ENCODE measurements around the gene IKBKE. TPM values are rescaled to one million over a fixed set of nuclear protein-coding genes. Genes with fewer than 3 reads are reported as not detected.

Gene IKBKE
- total and polyA plus RNA-seq, 2 of the 8 experiments (the other 6 are each of a cell fraction or from before 2014, with no cell fraction given), result 8.6 to 12.0 TPM

DNA sequence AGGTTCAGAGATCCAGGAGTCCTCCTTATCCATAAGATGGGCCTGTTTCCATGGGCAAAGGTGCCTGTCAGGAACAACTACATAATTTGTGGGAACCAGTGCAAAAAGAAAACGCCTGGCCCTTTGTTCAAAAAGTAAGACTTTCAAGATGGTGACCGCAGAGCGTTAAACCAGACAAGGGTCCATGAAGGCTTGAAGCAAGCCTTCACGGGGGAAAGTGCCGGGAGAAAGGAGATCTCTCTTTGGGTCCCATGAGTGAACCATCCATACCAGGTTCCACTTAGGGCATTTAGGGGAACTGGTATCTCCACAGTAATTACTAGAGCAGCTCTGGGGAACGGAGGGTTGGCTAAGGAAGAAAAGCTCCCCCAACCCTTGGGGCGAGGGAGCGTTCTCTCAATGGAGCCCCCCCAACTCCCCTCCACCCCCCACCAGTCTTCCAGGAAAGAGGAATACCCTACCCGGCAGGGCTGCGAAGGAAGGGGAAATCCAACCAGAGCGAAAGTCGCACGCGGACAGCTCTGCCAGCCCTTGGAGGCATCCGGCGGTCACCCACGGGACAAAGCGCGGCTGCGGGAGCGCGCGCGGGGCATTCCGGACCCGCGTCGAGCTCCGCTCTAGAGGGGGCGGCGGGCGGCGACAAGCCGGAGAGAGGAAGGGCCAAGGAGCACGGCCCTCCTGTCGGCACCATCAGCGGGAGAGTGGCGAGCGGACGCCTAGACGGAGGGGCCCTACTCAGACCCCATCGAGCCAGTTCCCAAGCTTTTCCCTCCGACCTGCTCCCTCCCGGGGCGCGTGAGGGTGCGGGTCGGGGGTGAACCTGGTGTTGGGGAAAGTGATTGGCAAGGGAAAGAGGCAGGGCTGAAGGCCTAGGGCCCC is 36.4 kb downstream of the IKBKE start:
- H3K18ac ChIP-seq (ENCODE audit: extremely low read depth, low read length), result no peak overlapping the region
- ChIA-PET POLR2A (ENCODE audit: partially characterized antibody) (interaction anchor here (0.8 to 3.3 kb wide), 14 partner anchors 8 to 79 kb away, joined by 3 to 23 read pairs (median 4); partner anchors contain the start of gene IKBKE), CTCF (ENCODE audit: partially characterized antibody) (interaction anchor here (0.8 to 13.3 kb wide), 31 partner anchors 8 to 216 kb away, joined by 3 to 167 read pairs (median 5); partner anchors contain the start of gene IKBKE)
- no peaks in the 10 kb centered on the region for H3K36me3 ChIP-seq (ENCODE audit: control insufficient read depth in 2 of 4, insufficient read depth in 4 of 4, low read length in 3 of 4)
- no peak overlapping the region for H2BK5ac ChIP-seq (ENCODE audit: low read depth, low read length)
- no peak overlapping the region for H2BK20ac ChIP-seq (ENCODE audit: low read length)
- H4K91ac ChIP-seq (replicated peaks; ENCODE audit: insufficient read length, low read length), result no peak overlapping the region
- H3K23me2 ChIP-seq (ENCODE audit: low read depth, low read length), result peaks cover 9% of the 10 kb centered on the region; the same call in 1 of the 2 replicates
- peak overlapping the region; percentile 75; the same call in 1 of the 2 replicates for H4K8ac ChIP-seq (ENCODE audit: extremely low read depth, insufficient read depth, low read length)
- no peak overlapping the region for H2BK120ac ChIP-seq (replicated peaks; ENCODE audit: low read depth, low read length)
- H3K4me2 ChIP-seq (ENCODE audit: insufficient read depth in 1 of 2, low read depth in 2 of 2, low read length in 2 of 2), result peak overlapping the region; percentile 39 to 98
- DNase-seq (ENCODE audit: low read depth in 1 of 2, low spot score in 2 of 2) (no peak), FAIRE-seq (no peak)
- peaks cover 0 to 5% of the 10 kb centered on the region in 2 experiments for H4K20me1 ChIP-seq (replicated peaks in 1 of 2; ENCODE audit: control insufficient read depth in 1 of 2, insufficient read depth in 2 of 2, low read length in 2 of 2)
- H3K56ac ChIP-seq (replicated peaks; ENCODE audit: insufficient read length, low read depth, low read length), result no peak overlapping the region
- peaks cover 0 to 8% (median 2%) of the 10 kb centered on the region in 4 experiments; a peak in 6 of 7 replicates for H3K4me1 ChIP-seq (replicated peaks in 1 of 4; ENCODE audit: control insufficient read depth in 3 of 4, insufficient read depth in 4 of 4, low read length in 3 of 4)
- no peak overlapping the region; a peak in 3 of 7 replicates for H3K9ac ChIP-seq (replicated peaks in 1 of 4; ENCODE audit: extremely low read depth in 1 of 4, low read depth in 3 of 4, low read length in 3 of 4)
- H4K5ac ChIP-seq (ENCODE audit: insufficient read length, low read depth, low read length), result no peak overlapping the region
- no peak overlapping the region for H2AK5ac ChIP-seq (ENCODE audit: low read depth, low read length)
- H3K27me3 ChIP-seq (replicated peaks in 1 of 4; ENCODE audit: control insufficient read depth in 3 of 4, extremely low read depth in 1 of 4, insufficient read depth in 3 of 4, low read length in 3 of 4), result peaks cover 17 to 49% (median 47%) of the 10 kb centered on the region in 4 experiments
- H3K79me1 ChIP-seq (ENCODE audit: low read depth, low read length), result no peaks in the 10 kb centered on the region
- no peak overlapping the region for H2BK12ac ChIP-seq (ENCODE audit: low read depth, low read length)
- no peaks in the 10 kb centered on the region for H3K9me3 ChIP-seq (ENCODE audit: insufficient read depth in 2 of 2, low read depth in 1 of 2, low read length in 1 of 2)
- peak overlapping the region; percentile 37 to 71 (median 64) for H3K4me3 ChIP-seq (ENCODE audit: extremely low read depth in 1 of 4, insufficient read depth in 2 of 4, low read depth in 3 of 4, low read length in 4 of 4)
- no peak overlapping the region for H3K27ac ChIP-seq (ENCODE audit: low read depth, low read length)
- no peaks in the 10 kb centered on the region for H3K79me2 ChIP-seq (ENCODE audit: control insufficient read depth in 1 of 2, insufficient read depth in 2 of 2, low read length in 2 of 2)
- no peak overlapping the region for H3K4ac ChIP-seq (replicated peaks; ENCODE audit: insufficient read length, low read depth, low read length)
- no peak overlapping the region for H3K23ac ChIP-seq (ENCODE audit: insufficient read length)
- H2AFZ ChIP-seq (ENCODE audit: low read length), result peak overlapping the region; percentile 69; the same call in 1 of the 2 replicates
- H3K14ac ChIP-seq (ENCODE audit: insufficient read length), result no peak overlapping the region
- no peak overlapping the region for H2BK15ac ChIP-seq (ENCODE audit: low read length)
- WGBS, 2 experiments (ENCODE audit: extremely low coverage in 1 of 2, insufficient coverage in 1 of 2, insufficient read length in 1 of 2, insufficient replicate concordance in 2 of 2, low coverage in 1 of 2, low lambda C conversion rate in 2 of 2, missing lambda C conversion rate in 1 of 2), result 18% methylated on average over 41 of the region's 48 CpGs; no CpG with 5 or more reads in 1 of the 2 experiments
- peak; percentile 56; the same call in 1 of the 2 replicates for TF ChIP-seq SUZ12 (IDR thresholded peaks at IDR 0.05; ENCODE audit: low read length)
- no peak for TF ChIP-seq SIN3A (conservative IDR thresholded peaks at IDR 0.05 in 1 of 2, IDR thresholded peaks at IDR 0.05 in 1 of 2; ENCODE audit: low read depth in 1 of 2, low read length in 2 of 2)
- TF ChIP-seq, protein P1, sequence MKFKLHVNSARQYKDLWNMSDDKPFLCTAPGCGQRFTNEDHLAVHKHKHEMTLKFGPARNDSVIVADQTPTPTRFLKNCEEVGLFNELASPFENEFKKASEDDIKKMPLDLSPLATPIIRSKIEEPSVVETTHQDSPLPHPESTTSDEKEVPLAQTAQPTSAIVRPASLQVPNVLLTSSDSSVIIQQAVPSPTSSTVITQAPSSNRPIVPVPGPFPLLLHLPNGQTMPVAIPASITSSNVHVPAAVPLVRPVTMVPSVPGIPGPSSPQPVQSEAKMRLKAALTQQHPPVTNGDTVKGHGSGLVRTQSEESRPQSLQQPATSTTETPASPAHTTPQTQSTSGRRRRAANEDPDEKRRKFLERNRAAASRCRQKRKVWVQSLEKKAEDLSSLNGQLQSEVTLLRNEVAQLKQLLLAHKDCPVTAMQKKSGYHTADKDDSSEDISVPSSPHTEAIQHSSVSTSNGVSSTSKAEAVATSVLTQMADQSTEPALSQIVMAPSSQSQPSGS (IDR thresholded peaks at IDR 0.05; ENCODE audit: low read length), result no peak
- no peak for TF ChIP-seq EP300 (IDR thresholded peaks at IDR 0.05; ENCODE audit: borderline replicate concordance in 1 of 2, low read depth in 2 of 2, low read length in 2 of 2)
- no peak for TF ChIP-seq RNF2 (IDR thresholded peaks at IDR 0.05; ENCODE audit: borderline replicate concordance, low read depth, low read length, missing control alignments, poor library complexity, severe bottlenecking)
- TF ChIP-seq CEBPB (IDR thresholded peaks at IDR 0.05; ENCODE audit: low read depth, low read length), result no peak
- no peak for TF ChIP-seq BRCA1 (IDR thresholded peaks at IDR 0.05; ENCODE audit: low read depth, low read length)
- no peak for TF ChIP-seq PHF8 (conservative IDR thresholded peaks at IDR 0.05; ENCODE audit: low read depth, low read length)

Data from H1 (cell line).